ENCODE results near the gene RPTOR. TPM values are rescaled to one million over a fixed set of nuclear protein-coding genes. Genes with fewer than 3 reads are reported as not detected.

RPTOR gene
- total RNA-seq, 1 donor, result 30.0 TPM

GRCh38 chr17:80513892-80514291 is 30.7 kb upstream of the RPTOR start:
- TF ChIP-seq, protein P1, sequence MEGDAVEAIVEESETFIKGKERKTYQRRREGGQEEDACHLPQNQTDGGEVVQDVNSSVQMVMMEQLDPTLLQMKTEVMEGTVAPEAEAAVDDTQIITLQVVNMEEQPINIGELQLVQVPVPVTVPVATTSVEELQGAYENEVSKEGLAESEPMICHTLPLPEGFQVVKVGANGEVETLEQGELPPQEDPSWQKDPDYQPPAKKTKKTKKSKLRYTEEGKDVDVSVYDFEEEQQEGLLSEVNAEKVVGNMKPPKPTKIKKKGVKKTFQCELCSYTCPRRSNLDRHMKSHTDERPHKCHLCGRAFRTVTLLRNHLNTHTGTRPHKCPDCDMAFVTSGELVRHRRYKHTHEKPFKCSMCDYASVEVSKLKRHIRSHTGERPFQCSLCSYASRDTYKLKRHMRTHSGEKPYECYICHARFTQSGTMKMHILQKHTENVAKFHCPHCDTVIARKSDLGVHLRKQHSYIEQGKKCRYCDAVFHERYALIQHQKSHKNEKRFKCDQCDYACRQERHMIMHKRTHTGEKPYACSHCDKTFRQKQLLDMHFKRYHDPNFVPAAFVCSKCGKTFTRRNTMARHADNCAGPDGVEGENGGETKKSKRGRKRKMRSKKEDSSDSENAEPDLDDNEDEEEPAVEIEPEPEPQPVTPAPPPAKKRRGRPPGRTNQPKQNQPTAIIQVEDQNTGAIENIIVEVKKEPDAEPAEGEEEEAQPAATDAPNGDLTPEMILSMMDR (IDR thresholded peaks at IDR 0.05; ENCODE audit: insufficient read depth, low read length), result no peak
- DNase-seq (ENCODE audit: low read depth), result peak; percentile 70
- H3K4me3 ChIP-seq (ENCODE audit: low read depth, low read length), result no peak overlapping the region

GRCh38 chr17:80516171-80516932 is 28.3 kb upstream of the RPTOR start:
- no peak for DNase-seq (ENCODE audit: low read depth)
- TF ChIP-seq, protein P1 (IDR thresholded peaks at IDR 0.05; ENCODE audit: insufficient read depth, low read length), result no peak
- no peak overlapping the region for H3K4me3 ChIP-seq (ENCODE audit: low read depth, low read length)

GRCh38 chr17:80517641-80518040 is 27.0 kb upstream of the RPTOR start:
- H3K4me3 ChIP-seq (ENCODE audit: low read depth, low read length), result no peak overlapping the region
- TF ChIP-seq, protein P1 (IDR thresholded peaks at IDR 0.05; ENCODE audit: insufficient read depth, low read length), result no peak
- DNase-seq (ENCODE audit: low read depth), result no peak

GRCh38 chr17:80518392-80518791 is 26.2 kb upstream of the RPTOR start:
- no peak overlapping the region for H3K4me3 ChIP-seq (ENCODE audit: low read depth, low read length)
- TF ChIP-seq, protein P1 (IDR thresholded peaks at IDR 0.05; ENCODE audit: insufficient read depth, low read length), result no peak
- DNase-seq (ENCODE audit: low read depth), result no peak

DNA sequence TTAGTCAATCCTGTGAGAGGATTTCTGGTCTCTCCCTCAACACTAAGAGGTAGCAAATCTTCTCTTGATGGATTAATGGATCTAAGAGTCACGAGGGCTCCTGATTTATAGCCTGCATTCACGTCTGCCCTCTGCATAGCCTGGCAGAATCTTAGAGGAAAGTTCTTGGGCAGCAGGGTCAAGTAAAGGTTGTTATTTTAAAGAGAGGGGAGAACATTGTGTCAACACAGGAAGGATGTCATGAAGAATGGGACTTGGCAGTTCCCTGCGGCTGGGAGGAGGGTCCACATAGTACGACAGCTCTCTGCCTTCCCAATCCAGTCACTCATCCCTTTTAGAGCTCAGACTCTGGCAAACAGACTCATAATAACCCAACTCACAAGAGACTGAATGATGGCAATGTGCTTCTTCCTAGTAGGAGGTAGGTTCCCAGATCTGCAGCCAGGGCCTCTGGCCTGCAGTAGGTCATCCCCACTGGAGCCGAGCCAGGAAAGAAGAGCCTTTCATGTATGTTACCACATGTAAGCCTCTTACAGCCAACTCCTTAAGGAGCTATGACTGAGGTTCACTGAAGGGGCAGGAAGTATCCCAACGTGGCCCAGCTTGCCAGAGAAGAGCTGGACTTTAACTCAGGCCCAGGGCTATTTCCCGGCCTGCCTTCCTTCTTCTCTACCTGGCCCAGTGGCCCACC is 25.4 kb upstream of the RPTOR start:
- no peak for DNase-seq (ENCODE audit: low read depth)
- TF ChIP-seq, protein P1 (IDR thresholded peaks at IDR 0.05; ENCODE audit: insufficient read depth, low read length), result no peak
- H3K4me3 ChIP-seq (ENCODE audit: low read depth, low read length), result no peak overlapping the region

GRCh38 chr17:80520810-80521455 is 23.7 kb upstream of the RPTOR start:
- no peak for DNase-seq (ENCODE audit: low read depth)
- TF ChIP-seq, protein P1 (IDR thresholded peaks at IDR 0.05; ENCODE audit: insufficient read depth, low read length), result no peak
- no peak overlapping the region for H3K4me3 ChIP-seq (ENCODE audit: low read depth, low read length)

Measured in fibroblast of the aortic adventitia (primary cell).